ENCODE data around the gene HS3ST3A1.

HS3ST3A1 gene

DNA sequence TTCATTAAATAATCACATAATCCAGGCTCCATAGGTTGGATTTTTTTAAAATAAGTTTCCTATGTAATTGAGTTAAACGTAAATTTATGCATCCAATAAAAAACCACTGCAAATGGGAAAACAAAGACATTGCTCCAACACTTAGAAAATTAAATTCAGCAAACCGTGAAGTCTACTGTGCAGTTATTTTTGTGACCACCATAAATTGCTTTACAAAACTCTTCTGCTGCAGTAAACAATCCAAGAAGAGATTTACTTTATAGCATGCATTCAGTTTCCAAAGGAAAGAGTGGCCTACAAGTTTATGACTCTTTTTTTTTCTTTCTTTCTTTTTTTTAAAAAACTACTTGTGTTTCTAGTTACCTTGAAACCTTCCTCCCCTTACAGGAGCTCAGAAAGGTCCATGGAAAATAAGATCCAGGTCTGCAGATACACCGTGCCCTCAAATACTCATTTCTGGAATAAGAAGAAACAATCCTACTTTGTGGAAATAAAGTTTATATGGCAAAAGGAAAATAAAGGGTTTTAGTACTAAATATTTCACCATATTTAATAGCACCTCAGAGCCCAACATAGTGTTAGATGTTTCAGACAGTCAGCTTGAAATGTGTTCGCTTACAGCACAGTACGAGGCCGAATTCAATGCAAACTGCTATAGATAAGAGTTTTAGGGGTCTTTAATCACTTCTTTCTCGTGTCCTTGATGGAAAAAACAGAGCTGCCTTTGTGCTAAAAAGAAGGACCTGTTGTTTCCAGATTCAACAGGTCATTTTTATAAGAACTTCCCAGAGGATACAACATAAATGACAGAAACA lies 3.2 kb downstream of the HS3ST3A1 start:
- no peak for DNase-seq (ENCODE audit: low read depth in 2 of 2)

DNA sequence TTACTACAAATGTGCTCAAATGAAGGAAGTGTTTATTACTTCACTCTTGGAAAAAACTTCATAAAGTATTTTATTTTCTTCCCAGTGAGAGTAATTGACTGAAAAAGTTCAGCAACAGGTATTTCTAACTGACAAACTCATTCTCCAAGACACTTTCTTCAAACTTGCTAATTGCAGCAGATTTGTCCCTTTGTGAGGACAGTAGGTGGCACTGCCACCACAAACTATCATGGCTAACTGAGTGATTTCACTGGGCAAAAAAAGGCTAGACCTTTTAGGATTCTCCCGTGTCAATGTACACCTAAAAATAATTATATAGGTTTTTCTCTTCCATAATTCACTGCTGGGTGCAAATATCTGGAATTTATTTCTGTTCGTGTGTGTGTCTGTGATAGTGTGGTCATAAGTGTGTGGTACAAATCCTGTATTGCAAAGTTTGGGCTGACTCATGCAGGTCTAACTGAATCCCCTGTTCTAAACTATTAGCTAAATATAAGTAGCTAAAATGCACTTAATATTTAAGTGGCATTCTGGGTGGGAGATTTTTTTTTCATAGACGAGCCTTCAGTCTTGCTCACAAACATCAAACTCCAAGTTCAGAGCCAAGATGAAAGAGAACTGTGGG lies 3.9 kb downstream of the HS3ST3A1 start:
- no peak for DNase-seq (ENCODE audit: low read depth in 2 of 2)

DNA sequence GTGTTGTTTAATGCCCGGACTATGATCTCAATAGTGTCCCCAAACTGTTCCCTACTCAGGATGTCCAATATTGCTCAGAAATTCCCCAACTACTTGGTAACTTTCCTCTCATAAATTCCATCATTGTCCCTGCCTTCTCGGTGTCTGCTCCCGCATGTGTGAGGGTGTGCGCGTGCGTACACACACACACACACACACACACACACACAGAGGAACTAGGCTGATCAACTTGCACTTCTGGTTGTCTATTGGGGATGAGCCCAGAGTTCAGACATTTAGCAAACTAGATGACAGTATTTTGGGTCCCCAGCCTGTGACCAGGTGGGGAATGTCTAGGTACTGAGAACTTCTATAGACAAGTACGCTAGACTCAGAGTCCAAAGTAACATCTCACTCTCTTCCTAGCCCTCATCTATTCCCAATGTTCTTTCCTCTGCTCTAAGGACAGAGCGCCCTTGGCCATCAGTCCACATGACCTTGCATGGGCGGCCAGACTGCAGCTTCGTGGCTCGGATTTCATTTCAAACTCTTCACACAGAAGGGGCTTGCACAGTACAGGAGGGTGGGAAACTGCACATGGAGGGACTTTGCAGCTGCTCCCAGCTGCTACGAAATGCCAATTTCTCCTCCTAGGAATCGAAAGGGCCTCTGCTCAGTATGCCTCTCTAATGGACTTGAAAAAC lies 5.3 kb downstream of the HS3ST3A1 start:
- DNase-seq (ENCODE audit: low read depth in 2 of 2): no peak

DNA sequence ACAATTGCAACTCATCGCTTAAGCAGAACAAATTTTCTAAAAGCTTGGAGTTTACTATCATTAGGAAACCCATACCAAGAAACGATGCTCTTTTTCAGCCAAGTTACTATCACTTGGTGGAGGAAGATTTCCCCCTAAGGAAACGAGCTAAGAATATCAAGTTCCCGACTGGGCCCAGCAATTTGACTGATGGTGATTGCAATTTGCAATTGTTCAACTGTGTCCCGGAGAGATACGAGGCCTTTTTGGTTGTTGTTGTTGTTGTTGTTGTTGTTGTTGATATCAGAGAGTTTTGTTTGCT lies 6.2 kb downstream of the HS3ST3A1 start:
- no peak for DNase-seq (ENCODE audit: low read depth in 2 of 2)

DNA sequence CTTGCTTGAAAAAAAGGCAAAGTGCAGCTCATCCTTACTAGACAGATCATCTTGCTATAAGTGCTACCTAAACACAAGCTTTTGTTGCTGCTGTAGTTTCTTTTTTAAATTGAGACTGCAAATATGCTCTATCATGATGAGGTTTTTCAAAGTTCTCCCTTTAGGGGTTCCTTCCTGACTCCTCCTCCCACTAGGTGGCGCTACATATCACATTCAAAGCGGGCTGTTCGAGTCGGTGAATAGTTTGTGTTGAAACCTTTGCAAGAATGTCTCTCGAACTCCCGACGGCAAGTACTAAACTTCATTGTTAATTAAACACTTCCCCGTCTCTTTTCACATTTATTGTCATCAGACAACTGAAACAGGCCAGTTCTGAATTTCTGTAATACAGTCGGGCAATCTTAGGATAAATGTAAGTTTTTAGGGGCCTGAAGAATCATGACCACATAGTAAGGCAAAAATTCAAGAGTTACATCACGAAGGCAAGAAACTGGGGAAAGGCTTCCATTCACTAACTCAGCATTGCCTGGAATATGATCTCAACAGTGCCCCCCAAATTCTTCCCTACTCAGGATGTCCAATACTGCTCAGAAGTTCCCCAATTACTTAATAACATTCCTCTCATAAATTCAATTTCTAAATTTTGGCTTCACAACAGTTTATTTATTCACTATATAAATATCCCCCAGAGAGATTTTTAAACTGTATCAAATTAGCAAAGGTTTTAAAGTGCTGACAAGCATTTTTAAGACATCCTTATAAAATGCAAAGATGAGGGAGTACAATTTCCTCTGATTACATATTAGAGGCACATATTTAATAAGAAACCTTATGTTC lies 6.7 kb downstream of the HS3ST3A1 start:
- DNase-seq (ENCODE audit: low read depth in 2 of 2): peak; percentile 79 to 81

DNA sequence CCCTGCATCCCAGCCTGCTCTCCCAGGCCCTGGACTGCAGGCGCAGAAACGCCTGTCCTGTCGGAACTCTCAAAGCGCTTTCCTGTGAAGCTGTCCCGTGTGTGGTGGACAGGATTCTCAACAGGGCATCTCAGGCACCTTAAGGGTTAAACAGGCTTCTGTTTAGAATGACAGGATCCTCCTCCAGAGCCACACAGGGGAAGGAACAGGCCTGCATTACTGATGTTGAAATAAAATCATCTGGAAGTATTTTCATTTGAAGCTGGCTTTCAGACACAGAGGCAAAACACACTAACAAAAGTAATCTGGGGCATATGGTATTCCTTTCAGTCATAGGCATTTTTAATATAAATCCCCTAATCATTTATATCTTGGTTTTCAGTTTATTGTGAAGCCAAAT lies 7.4 kb downstream of the HS3ST3A1 start:
- no peak for DNase-seq (ENCODE audit: low read depth in 2 of 2)

DNA sequence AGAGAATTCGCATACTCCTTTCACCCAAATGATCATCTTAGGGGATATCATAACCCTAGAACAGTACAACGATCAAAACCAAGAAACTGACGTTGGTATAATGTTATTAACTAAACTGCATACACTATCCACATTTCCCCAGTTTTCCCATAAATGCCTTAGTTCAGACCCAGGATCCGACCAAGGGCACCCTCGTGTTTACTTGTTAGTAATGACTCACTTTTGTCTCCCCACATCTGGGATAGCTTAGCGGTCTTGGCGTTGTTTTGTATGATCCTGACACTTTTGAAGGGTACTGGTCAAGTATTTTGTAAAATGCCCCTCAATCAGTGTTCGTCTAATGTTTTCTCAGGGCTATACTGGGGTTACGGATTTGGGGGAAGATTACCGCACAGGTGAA lies 8.0 kb downstream of the HS3ST3A1 start:
- no peak for DNase-seq (ENCODE audit: low read depth in 2 of 2)

DNA sequence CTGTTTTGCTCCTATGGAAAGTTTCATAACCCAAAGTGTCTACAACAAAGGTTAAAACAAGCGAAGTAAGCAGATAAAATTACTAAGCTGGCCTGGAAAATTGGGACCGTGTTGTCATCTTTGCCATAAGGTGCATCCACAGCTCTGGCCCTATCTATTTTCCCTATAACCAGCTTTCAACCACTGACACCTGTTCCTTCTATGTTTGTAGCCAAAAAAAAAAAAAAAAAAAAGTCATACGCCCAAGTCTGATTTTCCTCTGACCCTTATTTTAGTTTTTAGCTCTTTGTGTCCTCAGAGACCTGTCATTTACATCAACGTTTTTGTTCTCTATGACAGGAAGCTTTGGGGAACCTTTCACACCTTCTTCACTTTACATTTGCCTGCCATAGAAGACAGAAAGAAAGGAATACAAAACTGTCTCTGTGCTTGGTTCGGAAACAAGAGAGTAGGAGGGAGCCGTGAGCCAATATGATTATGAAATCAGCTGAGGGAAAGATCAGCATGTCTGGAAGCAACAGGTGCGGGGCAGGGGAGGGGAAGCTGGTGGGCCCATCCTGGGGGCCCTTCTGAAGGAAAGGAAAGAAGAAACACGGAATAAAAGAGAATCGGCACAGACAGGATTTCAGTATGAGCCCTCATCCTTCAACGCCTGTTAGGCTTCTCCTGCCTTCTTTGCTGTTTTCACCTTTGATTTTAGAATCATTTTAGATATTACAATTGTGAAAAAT lies 8.5 kb downstream of the HS3ST3A1 start:
- DNase-seq (ENCODE audit: low read depth in 2 of 2): no peak

DNA sequence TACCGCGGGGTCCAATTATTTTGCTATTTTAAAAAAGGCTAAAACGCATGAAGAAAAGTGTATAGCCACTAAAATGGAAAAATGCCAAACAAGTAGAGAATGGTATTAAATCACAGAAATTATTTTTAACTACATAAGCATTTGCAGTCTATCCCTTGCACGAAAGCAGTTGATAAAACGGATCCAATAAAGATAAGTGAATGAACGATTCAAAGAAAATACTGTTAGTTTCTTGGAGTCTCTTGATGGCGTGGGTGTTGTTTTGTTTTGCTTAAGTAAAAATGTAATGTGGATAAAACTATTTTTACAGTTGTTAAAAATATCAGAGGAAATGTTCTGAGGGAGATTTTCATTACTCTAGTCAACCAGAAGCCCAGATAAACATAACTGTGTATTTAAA lies 9.3 kb downstream of the HS3ST3A1 start:
- DNase-seq (ENCODE audit: low read depth in 2 of 2): no peak

DNA sequence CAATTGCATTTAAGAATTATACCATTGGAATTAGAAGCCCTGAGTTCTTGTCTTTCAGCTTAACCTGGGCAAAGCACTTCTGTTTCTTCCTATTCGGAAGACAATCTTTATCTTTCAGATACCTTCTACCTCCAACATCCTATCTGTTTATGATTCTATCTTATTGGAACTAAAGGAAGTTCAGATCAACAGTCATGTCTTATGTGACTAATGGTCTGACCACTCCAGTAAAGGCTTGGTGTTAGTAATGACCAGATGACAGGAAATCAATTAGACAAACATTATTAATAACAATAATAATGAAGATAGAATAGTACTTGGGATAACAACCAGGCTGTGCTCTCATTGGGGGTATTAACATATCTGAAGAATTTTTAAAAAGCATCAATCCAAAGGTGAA lies 11.3 kb downstream of the HS3ST3A1 start:
- DNase-seq (ENCODE audit: low read depth in 2 of 2): no peak

DNA sequence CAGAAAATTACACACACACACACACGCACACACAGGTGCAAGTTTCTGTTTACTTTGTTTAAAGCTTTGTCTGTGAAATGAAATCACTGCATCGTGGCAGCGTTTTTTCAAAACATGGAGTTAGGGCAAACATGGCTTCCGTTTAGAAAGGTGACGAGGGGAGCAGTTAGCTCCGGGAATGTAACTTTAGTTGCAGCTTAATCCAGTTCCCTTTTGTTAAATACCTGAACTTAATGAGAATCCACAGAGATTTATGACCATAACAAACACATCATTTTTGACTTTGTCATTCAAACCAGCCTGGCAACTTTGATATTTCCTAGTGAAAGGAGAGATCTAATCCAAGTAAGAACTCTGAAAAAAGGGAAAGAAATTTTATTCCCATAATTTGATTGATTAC lies 12.1 kb downstream of the HS3ST3A1 start:
- no peak for DNase-seq (ENCODE audit: low read depth in 2 of 2)

DNA sequence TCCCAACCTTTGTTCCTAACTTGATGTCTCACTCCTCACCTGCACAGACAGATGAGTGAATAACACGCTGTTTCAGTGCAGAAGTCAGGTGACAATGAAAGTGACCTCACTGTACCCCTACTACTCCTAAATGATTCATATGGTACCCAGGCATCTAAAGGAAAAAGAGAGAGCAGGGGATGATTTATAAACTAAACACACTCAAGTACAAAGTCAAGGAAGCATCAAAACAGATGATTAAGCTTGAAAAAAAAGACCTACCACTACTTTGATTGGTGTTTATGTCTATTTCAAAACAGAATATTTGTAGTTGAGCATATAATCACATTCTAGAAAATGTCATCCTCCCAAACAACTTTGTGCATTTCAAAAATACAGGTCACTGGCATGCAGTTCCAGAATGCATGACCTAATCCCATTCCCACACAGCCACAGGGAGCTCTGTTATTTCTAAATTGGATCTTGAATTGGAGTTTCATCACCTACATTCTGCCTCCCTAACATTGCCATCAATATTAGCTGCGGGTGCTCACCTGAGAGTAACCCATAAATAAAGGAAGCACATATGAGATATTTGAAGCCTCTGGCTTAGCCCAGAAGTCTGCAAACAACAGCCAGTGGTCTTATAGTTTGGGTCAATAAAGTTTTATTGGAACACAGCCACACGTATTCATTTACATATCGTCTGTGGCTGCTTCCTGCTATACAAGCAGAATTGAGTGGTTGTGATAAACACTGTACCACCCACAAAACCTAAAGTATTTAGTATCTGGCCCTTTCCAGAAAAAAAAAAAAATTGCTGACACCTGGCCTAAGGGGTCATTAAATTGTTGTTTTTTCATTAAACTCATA lies 14.0 kb downstream of the HS3ST3A1 start:
- no peak for DNase-seq (ENCODE audit: low read depth in 2 of 2)

DNA sequence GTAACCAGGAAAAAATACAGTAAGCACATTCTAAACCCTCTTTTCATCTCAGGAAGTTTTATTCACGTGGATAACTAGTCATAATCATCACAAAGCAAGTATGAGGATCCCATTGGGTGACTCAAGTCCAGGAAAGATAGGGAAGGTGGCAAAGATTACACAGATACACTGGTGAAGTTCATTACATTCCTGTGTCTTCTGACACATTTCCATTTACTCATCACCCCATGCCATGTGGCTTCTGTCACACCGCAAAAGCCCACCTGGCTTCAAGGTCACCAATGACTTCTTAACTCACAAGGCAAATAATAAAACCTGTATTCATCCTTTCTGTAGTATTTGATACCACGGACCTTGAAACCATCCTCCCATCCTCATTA lies 17.0 kb downstream of the HS3ST3A1 start:
- DNase-seq (ENCODE audit: low read depth in 2 of 2): no peak

DNA sequence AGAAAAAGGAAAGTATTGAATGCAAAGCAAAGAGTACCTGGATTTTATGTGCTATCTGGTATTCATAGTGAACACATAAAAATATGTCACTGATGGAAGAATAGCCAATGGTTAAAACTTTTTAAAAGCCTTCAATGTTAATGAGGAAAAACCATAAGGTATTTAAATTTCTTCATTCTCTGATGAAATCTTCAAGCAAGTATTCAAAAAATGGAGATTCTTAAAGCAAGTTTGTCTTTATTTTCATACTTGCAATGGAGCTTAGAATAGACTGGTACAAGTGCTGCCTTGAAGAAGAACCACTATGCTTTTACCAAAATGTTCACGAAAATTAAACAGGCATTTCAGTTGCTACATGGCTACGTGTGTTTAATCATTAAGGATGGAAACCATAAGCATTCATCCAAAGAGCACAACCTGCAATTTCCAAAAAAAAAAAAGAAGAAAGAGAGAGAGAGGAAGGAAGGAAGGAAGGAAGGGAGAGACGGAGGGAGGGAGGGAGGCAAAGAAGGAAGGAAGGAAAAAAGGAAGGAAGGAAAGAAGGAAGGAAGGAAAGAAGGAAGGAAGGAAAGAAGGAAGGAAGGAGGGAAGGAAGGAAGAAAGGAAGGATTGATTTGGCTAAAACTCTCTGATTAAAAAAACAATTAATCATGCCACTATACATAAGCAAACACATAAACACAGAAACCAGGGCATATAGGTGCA lies 17.6 kb downstream of the HS3ST3A1 start:
- no peak for DNase-seq (ENCODE audit: low read depth in 2 of 2)

DNA sequence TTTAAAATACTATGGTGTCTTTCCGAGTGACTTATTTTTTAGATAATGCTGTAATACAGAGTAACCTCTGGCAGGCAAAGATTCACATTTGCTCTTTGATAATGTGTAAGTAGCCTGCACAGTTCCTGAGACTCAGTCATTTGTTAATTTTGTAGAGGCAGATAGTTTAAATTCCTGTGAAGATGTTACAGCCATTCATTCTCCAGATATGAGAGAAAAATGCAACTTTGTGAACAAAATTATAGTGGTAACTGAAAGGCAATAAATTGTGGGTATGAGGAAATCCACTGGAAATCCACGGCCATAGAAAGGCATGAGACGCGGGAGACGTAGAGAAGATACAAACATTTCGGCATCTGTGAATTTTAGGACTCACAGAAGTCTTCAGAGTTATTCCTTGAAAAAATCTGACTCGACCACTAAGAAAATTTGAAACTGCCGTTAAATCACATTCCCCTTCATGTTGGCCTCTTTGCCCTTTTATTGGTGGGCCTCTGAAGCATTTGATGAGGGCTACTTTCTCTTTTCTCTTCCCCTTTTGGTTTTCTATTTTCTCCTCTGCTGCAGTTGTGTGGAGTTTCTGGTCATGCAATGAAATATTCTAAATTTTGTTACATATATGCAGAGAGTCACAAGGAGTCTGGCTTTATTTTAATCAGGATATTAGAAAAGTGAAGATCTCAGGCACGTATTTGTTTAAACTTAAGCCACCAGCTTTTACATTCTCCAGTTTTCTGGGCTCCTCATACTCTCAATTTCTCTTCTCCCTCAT lies 18.8 kb downstream of the HS3ST3A1 start:
- DNase-seq (ENCODE audit: low read depth in 2 of 2): peak; percentile 86 to 88

DNA sequence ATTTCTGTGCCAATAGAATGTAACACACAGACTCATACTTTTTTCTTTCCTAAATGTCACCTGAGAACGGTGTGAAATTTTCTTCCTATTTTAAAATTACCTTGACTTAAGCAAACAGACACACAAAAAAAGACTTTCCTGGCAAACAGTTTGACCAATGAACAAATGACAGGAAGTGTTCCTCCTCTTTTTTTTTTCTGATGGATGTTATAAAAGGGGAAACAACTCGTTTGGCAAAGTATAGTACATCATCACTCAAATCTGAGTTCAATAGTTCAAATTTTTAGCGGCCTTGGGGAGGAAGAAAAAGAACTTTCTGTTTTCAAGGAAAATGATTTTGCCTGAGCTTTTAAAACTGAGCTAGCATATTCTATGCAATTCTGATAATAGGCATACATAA lies 19.8 kb downstream of the HS3ST3A1 start:
- DNase-seq (ENCODE audit: low read depth in 2 of 2): no peak

DNA sequence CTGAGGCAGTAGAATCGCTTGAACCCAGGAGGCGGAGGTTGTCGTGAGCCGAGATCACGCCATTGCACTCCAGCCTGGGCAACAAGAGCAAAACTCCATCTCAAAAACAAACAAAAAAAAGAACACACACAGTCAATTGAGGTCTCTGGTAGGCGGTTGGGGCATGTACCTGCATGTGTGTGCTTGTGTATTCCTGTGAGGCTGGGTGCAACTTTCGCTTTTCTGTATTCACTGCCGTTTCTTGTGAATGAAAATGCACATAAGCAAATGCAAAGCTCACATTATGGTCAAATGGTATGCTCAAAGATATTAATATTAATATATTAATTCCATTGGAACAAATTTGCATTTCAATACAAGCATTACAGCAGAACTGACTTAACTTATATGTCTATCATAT lies 20.9 kb downstream of the HS3ST3A1 start:
- DNase-seq (ENCODE audit: low read depth in 2 of 2): no peak

DNA sequence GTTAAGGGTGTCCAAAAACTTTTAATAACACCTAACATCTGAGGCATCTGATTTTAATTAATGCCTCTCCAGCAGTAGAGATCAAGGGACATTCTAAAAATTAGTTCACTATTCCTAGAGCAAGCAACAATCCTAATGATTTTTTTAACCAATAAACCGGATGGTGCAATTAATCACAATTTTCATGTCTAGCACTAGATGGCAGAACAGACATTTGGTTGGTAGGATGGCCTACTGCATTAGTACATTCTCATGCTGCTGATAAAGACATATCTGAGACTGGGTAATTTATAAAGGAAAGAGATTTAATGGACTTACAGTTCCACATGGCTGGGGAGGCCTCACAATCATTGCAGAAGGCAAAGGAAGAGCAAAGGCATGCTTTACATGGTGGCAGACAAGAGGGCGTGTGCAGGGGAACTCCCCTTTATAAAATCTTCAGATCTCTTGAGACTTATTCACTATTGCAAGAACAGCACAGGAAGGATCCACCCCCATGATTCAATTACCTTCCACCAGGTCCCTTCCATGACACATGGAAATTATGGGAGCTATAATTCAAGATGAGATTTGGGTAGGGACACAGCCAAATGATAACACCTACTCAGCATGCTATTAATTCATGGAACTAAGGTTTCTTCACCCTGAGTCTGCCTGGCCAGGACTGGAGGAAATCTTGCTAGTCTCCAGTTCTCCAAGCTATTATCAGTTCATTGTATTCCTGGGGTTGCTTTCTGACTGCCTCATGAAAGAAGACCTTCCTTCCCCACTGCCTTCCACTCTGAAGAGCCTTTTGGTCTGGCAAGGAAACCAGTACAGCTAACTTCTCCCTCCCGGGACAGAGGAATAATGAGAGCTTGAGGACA lies 24.8 kb downstream of the HS3ST3A1 start:
- DNase-seq (ENCODE audit: low read depth in 2 of 2): no peak

Data from fibroblast of skin of left quadriceps (primary cell).